ENCODE results near the gene LARP4.
"Not testable (repeated sequence)": the region's sequence is repeated elsewhere in the genome, so short reads cannot be mapped to it uniquely, and the experiment has no call there.

Gene LARP4

GRCh38 chr12:50400104-50400637 is 514 bp upstream of the LARP4 start:
- peak overlapping the region; percentile 96 for H3K4me3 ChIP-seq (ENCODE audit: low read depth, low read length)

DNA sequence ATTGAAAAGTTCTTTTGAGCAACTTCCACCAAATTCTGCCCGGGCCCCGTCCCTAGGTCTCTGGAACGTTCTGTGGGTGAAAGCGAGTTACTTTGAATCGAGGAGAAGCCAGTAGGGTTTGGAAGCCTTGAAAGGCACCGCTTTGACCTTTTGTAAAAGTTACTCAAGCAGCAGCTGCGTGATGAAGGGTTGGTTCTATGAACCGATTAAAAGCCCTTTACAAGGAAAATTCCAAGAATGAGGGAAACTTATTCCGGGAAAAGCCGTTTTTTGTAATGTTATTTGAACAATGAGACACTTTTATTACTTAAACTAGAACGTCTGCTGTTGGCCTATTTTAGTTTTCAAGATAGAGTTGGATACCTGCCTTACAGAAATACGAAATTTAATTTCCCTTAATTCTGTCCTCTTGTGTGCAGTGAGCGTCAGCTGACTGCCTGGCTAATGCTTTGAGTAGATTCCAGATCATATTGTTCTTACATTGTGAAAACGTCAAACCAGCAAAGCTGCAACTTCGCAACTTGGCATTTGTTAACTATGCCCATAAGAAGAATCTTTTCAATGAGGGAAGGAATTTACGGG is 906 bp downstream of the LARP4 start:
- peak overlapping the region; percentile 96 for H3K4me3 ChIP-seq (ENCODE audit: low read depth, low read length)

DNA sequence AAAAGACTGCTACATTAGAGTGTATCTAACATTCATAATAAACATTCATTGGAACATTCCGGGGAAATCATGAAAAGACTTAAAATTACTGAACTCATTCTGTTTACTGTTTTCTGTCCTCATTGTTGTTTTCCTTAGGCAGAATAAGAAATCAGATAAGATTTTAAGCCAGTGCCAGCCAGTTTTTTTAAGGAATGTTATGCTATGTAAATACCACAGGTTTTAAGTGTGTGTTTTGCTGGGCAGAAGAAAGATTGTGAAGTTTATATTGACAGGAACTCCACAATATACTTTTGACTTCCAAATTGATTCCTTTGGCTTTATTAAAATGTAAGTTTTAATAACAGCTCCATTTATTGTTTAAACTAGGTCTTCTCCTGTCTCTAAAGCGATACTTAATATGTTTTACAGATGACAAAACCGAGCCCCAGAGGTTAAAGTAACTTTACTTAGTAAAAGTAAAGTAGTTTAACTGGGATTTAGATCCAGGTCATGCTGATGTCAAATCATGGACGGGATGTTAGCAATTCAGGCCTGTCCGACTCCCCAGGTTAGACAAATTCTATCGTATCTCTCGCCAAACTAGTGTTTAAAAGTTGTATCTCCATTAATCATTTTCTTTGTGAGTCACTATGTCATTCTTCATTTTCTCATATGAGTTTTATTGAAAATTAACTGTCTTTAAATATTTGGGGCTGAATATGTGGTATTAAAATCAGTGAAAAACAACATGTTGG is 1.7 kb downstream of the LARP4 start:
- H3K4me3 ChIP-seq (ENCODE audit: low read depth, low read length): peak overlapping the region; percentile 96

GRCh38 chr12:50403001-50403440 is 2.3 kb downstream of the LARP4 start:
- H3K4me3 ChIP-seq (ENCODE audit: low read depth, low read length): no peak overlapping the region

DNA sequence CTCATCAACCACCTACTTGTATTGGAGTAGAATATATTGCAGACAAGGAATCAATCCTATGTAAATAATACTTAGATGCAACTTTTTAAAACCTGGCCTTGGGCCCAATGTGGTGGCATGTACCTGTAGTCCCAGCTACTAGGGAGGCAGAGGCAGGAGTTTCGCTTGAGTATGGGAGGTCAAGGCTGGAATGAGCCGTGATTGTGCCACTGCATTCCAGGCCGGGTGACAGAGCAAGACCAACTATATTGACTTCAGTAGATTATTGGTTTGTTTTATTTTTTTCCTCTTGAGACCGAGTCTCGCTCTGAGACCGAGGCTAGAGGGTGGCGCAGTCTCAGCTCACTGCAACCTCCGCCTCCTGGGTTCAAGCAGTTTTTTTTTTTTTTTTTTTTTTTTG is 3.6 kb downstream of the LARP4 start:
- H3K4me3 ChIP-seq (ENCODE audit: low read depth, low read length): no peak overlapping the region

- H3K4me3 ChIP-seq (ENCODE audit: low read depth, low read length): no peak overlapping the region
Measured at GRCh38 chr12:50411051-50411660, 10.5 kb downstream of the LARP4 start.

- no peak overlapping the region for H3K4me3 ChIP-seq (ENCODE audit: low read depth, low read length)
Measured at GRCh38 chr12:50415899-50416479, 15.3 kb downstream of the LARP4 start.

DNA sequence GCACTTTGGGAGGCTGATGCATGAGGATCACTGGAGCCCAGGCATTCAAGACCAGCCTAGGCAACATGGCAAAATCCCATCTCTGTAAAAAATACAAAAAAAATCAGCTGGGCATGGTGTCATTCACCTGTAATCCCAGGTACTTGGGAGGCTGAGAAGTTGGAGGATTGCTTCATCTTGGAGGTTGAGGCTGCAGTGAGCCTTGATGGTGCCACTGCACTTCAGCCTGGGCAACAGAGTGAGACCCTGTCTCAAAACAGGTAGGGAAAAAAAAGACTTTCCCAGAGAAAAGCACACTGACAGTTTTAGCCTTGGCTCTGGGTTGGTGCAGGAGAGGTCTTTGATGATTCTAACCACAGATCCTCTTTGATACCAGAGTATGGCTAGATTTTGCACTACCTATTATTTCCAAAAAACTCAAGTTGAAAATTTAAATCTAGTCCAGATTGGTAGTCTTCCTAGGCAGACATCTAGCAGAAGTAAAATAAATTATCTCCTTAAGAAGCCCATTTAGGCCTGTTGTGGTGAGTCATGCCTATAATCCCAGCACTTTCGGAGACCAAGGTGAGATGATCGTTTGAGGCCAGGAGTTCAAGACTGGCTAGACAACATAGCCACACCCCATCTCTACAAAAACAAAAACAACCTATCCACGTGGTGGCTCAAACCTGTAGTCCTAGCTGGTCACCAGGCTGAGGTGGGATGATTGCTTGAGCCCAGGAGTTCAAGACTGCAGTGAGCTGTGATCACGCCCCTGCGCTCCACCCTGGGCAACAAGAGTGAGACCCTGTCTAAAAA is 18.6 kb downstream of the LARP4 start:
- H3K4me3 ChIP-seq (ENCODE audit: low read depth, low read length): no peak overlapping the region

GRCh38 chr12:50422855-50423254 is 22.2 kb downstream of the LARP4 start:
- not testable (repeated sequence) for H3K4me3 ChIP-seq (ENCODE audit: low read depth, low read length)

- H3K4me3 ChIP-seq (ENCODE audit: low read depth, low read length): not testable (repeated sequence)
Measured at GRCh38 chr12:50423342-50423741, 22.7 kb downstream of the LARP4 start.

- no peak overlapping the region for H3K4me3 ChIP-seq (ENCODE audit: low read depth, low read length)
Measured at GRCh38 chr12:50425589-50426258, 25.0 kb downstream of the LARP4 start.

DNA sequence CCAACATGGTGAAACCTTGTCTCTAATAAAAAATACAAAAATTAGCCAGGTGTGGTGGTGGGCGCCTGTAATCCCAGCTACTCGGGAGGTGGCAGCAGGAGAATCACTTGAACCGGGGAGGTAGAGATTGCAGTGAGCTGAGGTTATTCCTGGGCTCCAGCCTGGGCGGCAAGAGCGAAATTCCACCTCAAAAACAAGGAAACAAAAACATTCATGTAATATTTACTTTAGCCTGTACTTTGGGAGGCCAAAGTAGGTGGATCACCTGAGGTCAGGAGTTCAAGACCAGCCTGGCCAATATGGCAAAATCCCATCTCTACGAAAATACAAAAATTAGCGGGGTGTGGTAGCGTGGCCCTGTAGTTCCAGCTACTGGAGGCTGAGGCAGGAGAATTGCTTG is 31.0 kb downstream of the LARP4 start:
- H3K4me3 ChIP-seq (ENCODE audit: low read depth, low read length): not testable (repeated sequence)

DNA sequence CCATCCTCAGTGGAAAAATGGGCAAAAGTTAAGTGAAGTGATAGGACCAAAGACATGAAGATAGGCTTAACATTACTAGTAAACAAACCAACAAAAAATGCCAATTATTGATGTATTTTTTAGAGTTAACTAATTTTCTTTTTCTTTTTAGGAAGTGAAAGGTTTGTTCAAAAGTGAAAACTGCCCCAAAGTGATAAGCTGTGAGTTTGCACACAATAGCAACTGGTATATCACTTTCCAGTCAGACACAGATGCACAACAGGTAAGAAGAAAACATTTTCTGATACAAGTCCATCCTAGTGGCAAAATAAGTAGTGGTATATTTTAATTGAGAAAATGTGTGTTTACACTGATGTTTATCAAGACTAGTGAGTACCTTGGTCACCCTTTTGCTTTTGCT is 39.6 kb downstream of the LARP4 start:
- H3K4me3 ChIP-seq (ENCODE audit: low read depth, low read length): no peak overlapping the region

GRCh38 chr12:50441763-50442162 is 41.1 kb downstream of the LARP4 start:
- no peak overlapping the region for H3K4me3 ChIP-seq (ENCODE audit: low read depth, low read length)

GRCh38 chr12:50442178-50442908 is 41.7 kb downstream of the LARP4 start:
- H3K4me3 ChIP-seq (ENCODE audit: low read depth, low read length): no peak overlapping the region

DNA sequence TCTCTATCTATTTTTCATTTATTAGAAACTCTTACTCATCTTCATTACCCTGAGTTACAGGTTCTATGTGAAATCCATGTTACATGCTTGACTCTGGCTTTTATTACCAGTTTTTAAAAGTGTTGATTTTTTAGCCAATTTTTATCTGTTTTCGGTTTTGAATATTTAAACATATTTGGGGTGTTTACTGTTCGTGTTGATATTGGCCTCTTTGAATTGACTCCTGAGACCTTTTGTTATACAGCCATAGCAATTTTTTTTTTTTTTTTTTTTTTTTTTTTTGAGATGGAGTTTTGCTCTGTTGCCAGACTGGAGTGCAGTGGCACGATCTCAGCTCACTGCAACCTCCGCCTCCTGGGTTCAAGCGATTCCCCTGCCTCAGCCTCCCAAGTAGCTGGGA is 49.0 kb downstream of the LARP4 start:
- not testable (repeated sequence) for H3K4me3 ChIP-seq (ENCODE audit: low read depth, low read length)

GRCh38 chr12:50452795-50453194 is 52.1 kb downstream of the LARP4 start:
- no peak overlapping the region for H3K4me3 ChIP-seq (ENCODE audit: low read depth, low read length)

DNA sequence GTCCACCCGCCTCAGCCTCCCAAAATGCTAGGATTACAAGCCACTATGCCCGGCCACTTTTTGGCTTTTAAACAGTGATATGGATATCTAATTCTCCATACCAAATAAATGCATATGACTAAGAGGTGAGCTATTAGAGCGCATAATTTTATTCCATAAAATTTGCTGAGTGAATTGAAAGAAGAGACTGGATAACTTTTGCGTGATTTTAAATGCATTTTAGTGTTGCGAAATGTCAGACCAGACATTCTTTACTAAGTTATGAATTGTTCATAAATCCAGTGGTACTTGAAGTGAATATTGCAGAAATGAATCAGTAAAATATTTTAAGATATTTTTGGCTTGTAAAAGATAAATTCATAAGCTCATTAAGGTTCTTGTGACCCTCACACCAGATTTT is 53.2 kb downstream of the LARP4 start:
- no peak overlapping the region for H3K4me3 ChIP-seq (ENCODE audit: low read depth, low read length)

GRCh38 chr12:50458606-50459005 is 57.9 kb downstream of the LARP4 start:
- H3K4me3 ChIP-seq (ENCODE audit: low read depth, low read length): no peak overlapping the region

- H3K4me3 ChIP-seq (ENCODE audit: low read depth, low read length): no peak overlapping the region
Measured at GRCh38 chr12:50467439-50467838, 66.8 kb downstream of the LARP4 start.
